Kidney (tissue), 14 donors: ENCODE results near the gene FGD6. TPM values are rescaled to one million over a fixed set of nuclear protein-coding genes. Genes with fewer than 3 reads are reported as not detected.
"Not testable (repeated sequence)": the region's sequence is repeated elsewhere in the genome, so short reads cannot be mapped to it uniquely, and the experiment has no call there.

ENCODE experiments used
- DNase-seq, 5 donors: peaks; one replicate each; pipeline ENCODE4 v3.0.0-alpha.2; 2013 to 2020
- FAIRE-seq: peaks from 2 replicates; lab custom pipeline; 2012; peaks lifted over from hg19 to GRCh38; lab: Jason Lieb, UNC
- H3K27ac ChIP-seq, 2 donors: one replicate each; pipeline ENCODE4 v1.7.0; 2013; ENCODE audit warnings: low read depth in 2 of 2, low read length in 2 of 2, inconsistent platforms in 1 of 2
- H3K27me3 ChIP-seq: one replicate; pipeline ENCODE4 v1.7.1; 2013; ENCODE audit warnings: low read length, inconsistent platforms; ENCODE audit not compliant: control insufficient read depth, insufficient read depth
- H3K36me3 ChIP-seq, 3 donors: one replicate each; pipeline versions ENCODE4 v1.7.0 to v1.7.1; 2013; ENCODE audit warnings: low read length in 3 of 3, control low read depth in 1 of 3, inconsistent platforms in 1 of 3; ENCODE audit not compliant: insufficient read depth in 3 of 3, control insufficient read depth in 2 of 3
- H3K4me1 ChIP-seq, 3 donors: one replicate each; pipeline versions ENCODE4 v1.7.0 to v1.7.1; 2013; ENCODE audit warnings: low read length in 3 of 3, inconsistent platforms in 1 of 3, low read depth in 1 of 3; ENCODE audit not compliant: control insufficient read depth in 2 of 3, insufficient read depth in 2 of 3
- H3K4me3 ChIP-seq, 3 donors: one replicate each; pipeline versions ENCODE4 v1.7.0 to v1.8.1; 2013; ENCODE audit warnings: low read length in 3 of 3, control low read depth in 1 of 3, inconsistent platforms in 1 of 3
- H3K9ac ChIP-seq, 3 donors: one replicate each; pipeline versions ENCODE4 v1.7.0 to v1.7.1; 2013; ENCODE audit warnings: low read length in 3 of 3, control low read depth in 1 of 3, inconsistent platforms in 1 of 3
- H3K9me3 ChIP-seq, 3 donors: one replicate each; pipeline versions ENCODE4 v1.7.0 to v1.7.1; 2013; ENCODE audit warnings: low read length in 3 of 3, control low read depth in 1 of 3, inconsistent platforms in 1 of 3; ENCODE audit not compliant: control insufficient read depth in 2 of 3, insufficient read depth in 1 of 3
- CTCF ChIP-seq: IDR thresholded peaks from 3 replicates; pipeline ENCODE4 v1.5.1; 2012; ENCODE audit warnings: mild to moderate bottlenecking, moderate library complexity, borderline replicate concordance; ENCODE audit not compliant: insufficient read depth; ENCODE audit errors: extremely low read depth
- intact Hi-C: fragments of 100-400 bp; cut with DNase I; formaldehyde crosslinking; loops from one replicate; pipeline ENCODE4 v1.11.1; 2022
- polyA plus RNA-seq: library from polyadenylated mRNA; stranded (reverse); fragments of 350-450 nt; fragmentation: Illumina TruSeq; extraction: RNeasy Lipid Tissue Mini Kit (QIAGEN cat#74804); gene quantifications from one replicate; pipeline ENCODE4 v1.2.3, GENCODE V29; 2014; ENCODE audit warnings: low read depth, low replicate concordance; ENCODE audit not compliant: insufficient read depth
- total RNA-seq: library from RNA; stranded (reverse); fragmentation: NEBNext Ultra II Directional; extraction: Animal tissue kit (Norgen Biotek cat#: 25700); gene quantifications from one replicate; pipeline ENCODE4 v1.2.1, GENCODE V29; 2021
- donor health status: control.
- donor health status: control.
- donor health status: control.
- donor health status: control.
- donor health status: control.
- donor health status: DM: yes; HTN: yes; CAD: no.
- donor health status: Normal renal cell carcinoma (clear cell type).

Gene FGD6
- total and polyA plus RNA-seq, 2 donors from 2014 or later = 1.2 to 19.8 TPM

GRCh38 chr12:95096378-95096777 is 120.9 kb downstream of the FGD6 start:
- no peak for TF ChIP-seq CTCF
- H3K9me3 ChIP-seq = no peaks in the 10 kb centered on the region
- H3K9ac ChIP-seq = no peak overlapping the region
- intact Hi-C loops = no loop called here
- FAIRE-seq = no peak
- no peak overlapping the region for H3K27ac ChIP-seq
- H3K27me3 ChIP-seq = no peaks in the 10 kb centered on the region
- peaks cover 0 to 10% (median 8%) of the 10 kb centered on the region in 3 donors for H3K36me3 ChIP-seq
- H3K4me1 ChIP-seq = no peaks in the 10 kb centered on the region
- DNase-seq = no peak
- no peak overlapping the region for H3K4me3 ChIP-seq

GRCh38 chr12:95095866-95096265 is 121.4 kb downstream of the FGD6 start:
- H3K36me3 ChIP-seq, DNase-seq, H3K27me3 ChIP-seq, H3K4me3 ChIP-seq, H3K27ac ChIP-seq, H3K9me3 ChIP-seq, H3K9ac ChIP-seq, FAIRE-seq, intact Hi-C loops, H3K4me1 ChIP-seq: not testable (repeated sequence)

GRCh38 chr12:95089462-95089861 is 127.8 kb downstream of the FGD6 start:
- H3K9me3 ChIP-seq = no peaks in the 10 kb centered on the region
- H3K9ac ChIP-seq = no peak overlapping the region
- peaks cover 0 to 4% (median 0%) of the 10 kb centered on the region in 3 donors for H3K4me1 ChIP-seq
- no peaks in the 10 kb centered on the region for H3K27me3 ChIP-seq
- FAIRE-seq (no peak), DNase-seq (no peak)
- TF ChIP-seq CTCF = no peak
- H3K36me3 ChIP-seq = peaks cover 0 to 6% (median 6%) of the 10 kb centered on the region in 3 donors
- no peak overlapping the region for H3K27ac ChIP-seq
- no peak overlapping the region for H3K4me3 ChIP-seq
- intact Hi-C loops = no loop called here

- Histone ChIP-seq H3K9me3 (no peaks in the 10 kb centered on the region), H3K27ac (no peak overlapping the region), H3K9ac (no peak overlapping the region), H3K27me3 (no peaks in the 10 kb centered on the region), H3K4me1 (peaks cover 0 to 13% (median 4%) of the 10 kb centered on the region in 3 donors), H3K4me3 (no peak overlapping the region), H3K36me3 (peaks cover 0 to 6% (median 3%) of the 10 kb centered on the region in 3 donors)
- DNase-seq (no peak), FAIRE-seq (no peak)
- TF ChIP-seq CTCF = no peak
- intact Hi-C loops = no loop called here
These were observed 128.9 kb downstream of the FGD6 start for GRCh38 chr12:95088379-95088778.
